Measurements from ENCODE around the gene PCDHGB4.
"Not testable (repeated sequence)": the region's sequence is repeated elsewhere in the genome, so short reads cannot be mapped to it uniquely, and the experiment has no call there.

The PCDHGB4 gene

GRCh38 chr5:141432726-141433125 lies 45.2 kb downstream of the PCDHGB4 start:
- DNase-seq: not testable (repeated sequence)

- DNase-seq: no peak
These were observed 46.5 kb downstream of the PCDHGB4 start for GRCh38 chr5:141434006-141434405.

- no peak for DNase-seq
These were observed 49.7 kb downstream of the PCDHGB4 start for GRCh38 chr5:141437221-141437620.

- no peak for DNase-seq
These were observed 52.1 kb downstream of the PCDHGB4 start for GRCh38 chr5:141439411-141440141.
